OCI-LY1 (cell line): Measurements from ENCODE around the gene FAM32A.

Source experiments
- H2AFZ ChIP-seq: fragments of 200-600 bp; sonication (generic), shearing (Covaris generic); 2 replicates; pipeline ENCODE4 v1.6.0; 2014; ENCODE audit warnings: antibody characterized with exemption, mild to moderate bottlenecking, low read length
- H3F3A ChIP-seq: fragments of 200-600 bp; sonication (generic), shearing (Covaris generic); 2 replicates; pipeline ENCODE4 v1.6.0; 2014; ENCODE audit warnings: mild to moderate bottlenecking, antibody characterized with exemption, low read length, moderate library complexity; ENCODE audit not compliant: insufficient read depth
- H3K27ac ChIP-seq: fragments of 200-600 bp; sonication (generic); 2 replicates; pipeline ENCODE4 v1.5.1; 2014; ENCODE audit warnings: low read length, mixed run types, mild to moderate bottlenecking, low read depth; ENCODE audit not compliant: poor library complexity, severe bottlenecking
- H3K27me3 ChIP-seq: fragments of 200-600 bp; sonication (generic); 2 replicates; pipeline ENCODE4 v1.6.0; 2014; ENCODE audit warnings: antibody characterized with exemption, mild to moderate bottlenecking, low read length, moderate library complexity; ENCODE audit not compliant: insufficient read depth
- H3K36me3 ChIP-seq: fragments of 200-600 bp; sonication (generic); 2 replicates; pipeline ENCODE4 v1.6.1; 2014; ENCODE audit warnings: mild to moderate bottlenecking, antibody characterized with exemption, low read length, moderate library complexity, mixed read lengths; ENCODE audit not compliant: insufficient read depth
- H3K4me1 ChIP-seq: fragments of 200-600 bp; sonication (generic); 2 replicates; pipeline ENCODE4 v1.5.1; 2014; ENCODE audit warnings: mild to moderate bottlenecking, low read length, moderate library complexity; ENCODE audit not compliant: insufficient read depth, severe bottlenecking
- H3K4me2 ChIP-seq: fragments of 200-600 bp; sonication (generic), shearing (Covaris generic); 2 replicates; pipeline ENCODE4 v1.6.1; 2014; ENCODE audit warnings: low read length
- H3K4me3 ChIP-seq: fragments of 200-600 bp; sonication (generic); 2 replicates; pipeline ENCODE4 v1.5.1; 2014; ENCODE audit warnings: low read length, low read depth, mild to moderate bottlenecking, mixed read lengths; ENCODE audit not compliant: poor library complexity, severe bottlenecking
- H3K79me2 ChIP-seq: fragments of 200-600 bp; shearing (Covaris generic); 2 replicates; pipeline ENCODE4 v1.6.1; 2016; ENCODE audit warnings: mixed run types, low read length, mixed read lengths; ENCODE audit not compliant: insufficient read depth
- H3K9ac ChIP-seq: fragments of 200-600 bp; sonication (generic), shearing (Covaris generic); 2 replicates; pipeline ENCODE4 v1.6.1; 2014; ENCODE audit warnings: mild to moderate bottlenecking, low read length, mixed read lengths
- H3K9me2 ChIP-seq: fragments of 200-600 bp; sonication (generic), shearing (Covaris generic); 2 replicates; pipeline ENCODE4 v1.6.1; 2014; ENCODE audit warnings: low read depth, mild to moderate bottlenecking, low read length, mixed read lengths
- H3K9me3 ChIP-seq: fragments of 200-600 bp; shearing (Covaris generic); 2 replicates; pipeline ENCODE4 v1.6.1; 2014; ENCODE audit warnings: low read length, mixed read lengths
- H4K20me1 ChIP-seq: fragments of 200-600 bp; sonication (generic), shearing (Covaris generic); 2 replicates; pipeline ENCODE4 v1.6.0; 2016; ENCODE audit warnings: mild to moderate bottlenecking, low read length; ENCODE audit not compliant: insufficient read depth
- EZH2 ChIP-seq: fragments of 200-600 bp; sonication (generic), shearing (Covaris generic); IDR thresholded peaks from 2 replicates; pipeline ENCODE4 v1.8.0; 2017; ENCODE audit warnings: borderline replicate concordance, mixed run types, mild to moderate bottlenecking, antibody characterized with exemption, low read length, moderate library complexity, mixed read lengths
- TF ChIP-seq, protein P1 (sequence below): fragments of 200-600 bp; sonication (generic), shearing (Covaris generic); IDR thresholded peaks from 2 replicates; pipeline ENCODE4 v1.5.1; 2017; ENCODE audit warnings: mild to moderate bottlenecking, antibody characterized with exemption, low read length, moderate library complexity, mixed read lengths

Gene FAM32A

DNA sequence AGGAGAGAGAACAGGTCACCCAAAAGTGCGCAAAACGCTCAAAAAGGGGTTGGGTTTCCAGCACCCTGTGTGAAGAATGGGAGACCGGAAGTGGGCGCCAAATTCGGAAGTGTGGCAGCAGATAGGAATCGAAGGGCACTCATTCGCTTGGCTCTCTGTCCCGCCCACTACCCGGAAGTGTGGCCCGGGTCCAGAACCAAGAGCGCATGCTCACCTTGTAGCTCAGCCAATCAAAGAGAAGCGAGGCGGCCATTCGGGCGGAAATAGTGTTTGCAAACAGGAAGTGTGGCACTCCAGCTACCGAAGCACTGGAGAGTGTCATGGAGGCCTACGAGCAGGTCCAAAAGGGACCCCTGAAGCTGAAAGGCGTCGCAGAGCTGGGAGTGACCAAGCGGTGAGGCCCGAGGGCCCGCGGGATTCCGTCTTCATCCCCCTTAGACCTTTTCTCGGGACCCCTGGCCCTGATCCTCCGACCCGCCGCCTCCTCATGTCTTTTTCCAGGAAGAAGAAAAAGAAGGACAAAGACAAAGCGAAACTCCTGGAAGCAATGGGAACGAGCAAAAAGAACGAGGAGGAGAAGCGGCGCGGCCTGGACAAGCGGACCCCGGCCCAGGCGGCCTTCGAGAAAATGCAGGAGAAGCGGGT lies at the start of gene FAM32A:
TSS of gene FAM32A (plus strand) at position 288 of the 645 bp plus-strand sequence. CDS start at position 321, 33 bp downstream.
- TF ChIP-seq, protein P1, sequence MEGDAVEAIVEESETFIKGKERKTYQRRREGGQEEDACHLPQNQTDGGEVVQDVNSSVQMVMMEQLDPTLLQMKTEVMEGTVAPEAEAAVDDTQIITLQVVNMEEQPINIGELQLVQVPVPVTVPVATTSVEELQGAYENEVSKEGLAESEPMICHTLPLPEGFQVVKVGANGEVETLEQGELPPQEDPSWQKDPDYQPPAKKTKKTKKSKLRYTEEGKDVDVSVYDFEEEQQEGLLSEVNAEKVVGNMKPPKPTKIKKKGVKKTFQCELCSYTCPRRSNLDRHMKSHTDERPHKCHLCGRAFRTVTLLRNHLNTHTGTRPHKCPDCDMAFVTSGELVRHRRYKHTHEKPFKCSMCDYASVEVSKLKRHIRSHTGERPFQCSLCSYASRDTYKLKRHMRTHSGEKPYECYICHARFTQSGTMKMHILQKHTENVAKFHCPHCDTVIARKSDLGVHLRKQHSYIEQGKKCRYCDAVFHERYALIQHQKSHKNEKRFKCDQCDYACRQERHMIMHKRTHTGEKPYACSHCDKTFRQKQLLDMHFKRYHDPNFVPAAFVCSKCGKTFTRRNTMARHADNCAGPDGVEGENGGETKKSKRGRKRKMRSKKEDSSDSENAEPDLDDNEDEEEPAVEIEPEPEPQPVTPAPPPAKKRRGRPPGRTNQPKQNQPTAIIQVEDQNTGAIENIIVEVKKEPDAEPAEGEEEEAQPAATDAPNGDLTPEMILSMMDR: no peak
- TF ChIP-seq EZH2: no peak
- Histone ChIP-seq H3K36me3 (peaks cover 28% of the 10 kb centered on the region), H3K79me2 (no peaks in the 10 kb centered on the region), H3K4me1 (peaks cover 29% of the 10 kb centered on the region), H3K4me3 (peak within 1 kb of the TSS; percentile 86), H2AFZ (peak within 1 kb of the TSS; percentile 34; the same call in 1 of the 2 replicates), H3K27ac (peak within 1 kb of the TSS; percentile 30), H3F3A (no peaks in the 10 kb centered on the region; the same call in 1 of the 2 replicates), H3K27me3 (no peaks in the 10 kb centered on the region), H4K20me1 (no peaks in the 10 kb centered on the region), H3K9me3 (no peaks in the 10 kb centered on the region), H3K9ac (peak within 1 kb of the TSS; percentile 87), H3K9me2 (no peaks in the 10 kb centered on the region), H3K4me2 (peak within 1 kb of the TSS; percentile 85)

DNA sequence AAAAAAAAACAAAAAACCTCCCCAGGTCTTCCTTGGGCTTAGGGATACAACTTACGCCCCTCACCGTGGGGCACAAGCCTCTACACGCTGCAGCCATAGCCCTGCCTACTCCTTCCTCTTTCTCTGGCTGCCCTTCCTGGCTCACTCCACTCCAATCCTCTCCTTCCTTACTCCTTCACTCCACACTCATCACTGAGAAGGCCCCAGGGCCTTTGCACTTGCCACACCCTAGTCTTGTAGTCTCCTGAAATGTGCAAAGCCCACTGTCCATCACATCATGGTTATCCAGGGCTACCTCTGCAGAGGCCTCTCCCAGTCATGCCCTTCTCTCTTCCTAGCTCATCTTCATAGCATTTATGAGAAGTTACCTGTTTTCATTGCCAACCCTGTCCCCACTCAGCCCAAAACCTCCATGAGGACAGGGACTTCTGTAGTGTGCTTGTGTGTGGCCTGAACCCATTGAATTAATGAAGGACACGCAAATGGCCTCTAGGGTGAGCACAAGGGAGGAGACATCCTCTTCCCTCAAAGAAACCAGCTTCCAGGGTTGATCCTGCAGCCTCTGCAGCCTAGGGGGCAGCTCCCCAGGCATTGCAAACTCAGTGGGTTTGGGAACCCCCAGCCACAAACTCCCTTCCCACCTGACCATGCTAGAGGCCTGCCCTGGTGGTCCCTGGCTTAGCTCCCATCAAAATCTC lies 49.6 kb upstream of the FAM32A start:
- H3K9me2 ChIP-seq: no peaks in the 10 kb centered on the region
- H3K9ac ChIP-seq: no peak overlapping the region
- no peaks in the 10 kb centered on the region for H3K9me3 ChIP-seq
- H2AFZ ChIP-seq: no peak overlapping the region
- H3K36me3 ChIP-seq: peaks cover 42% of the 10 kb centered on the region
- no peaks in the 10 kb centered on the region for H4K20me1 ChIP-seq
- peaks cover 16% of the 10 kb centered on the region for H3K4me1 ChIP-seq
- H3K4me2 ChIP-seq: no peak overlapping the region
- no peak overlapping the region for H3K4me3 ChIP-seq
- H3F3A ChIP-seq: no peaks in the 10 kb centered on the region
- H3K27ac ChIP-seq: no peak overlapping the region
- no peaks in the 10 kb centered on the region for H3K79me2 ChIP-seq
- H3K27me3 ChIP-seq: no peaks in the 10 kb centered on the region
- TF ChIP-seq EZH2: no peak
- TF ChIP-seq, protein P1: no peak

DNA sequence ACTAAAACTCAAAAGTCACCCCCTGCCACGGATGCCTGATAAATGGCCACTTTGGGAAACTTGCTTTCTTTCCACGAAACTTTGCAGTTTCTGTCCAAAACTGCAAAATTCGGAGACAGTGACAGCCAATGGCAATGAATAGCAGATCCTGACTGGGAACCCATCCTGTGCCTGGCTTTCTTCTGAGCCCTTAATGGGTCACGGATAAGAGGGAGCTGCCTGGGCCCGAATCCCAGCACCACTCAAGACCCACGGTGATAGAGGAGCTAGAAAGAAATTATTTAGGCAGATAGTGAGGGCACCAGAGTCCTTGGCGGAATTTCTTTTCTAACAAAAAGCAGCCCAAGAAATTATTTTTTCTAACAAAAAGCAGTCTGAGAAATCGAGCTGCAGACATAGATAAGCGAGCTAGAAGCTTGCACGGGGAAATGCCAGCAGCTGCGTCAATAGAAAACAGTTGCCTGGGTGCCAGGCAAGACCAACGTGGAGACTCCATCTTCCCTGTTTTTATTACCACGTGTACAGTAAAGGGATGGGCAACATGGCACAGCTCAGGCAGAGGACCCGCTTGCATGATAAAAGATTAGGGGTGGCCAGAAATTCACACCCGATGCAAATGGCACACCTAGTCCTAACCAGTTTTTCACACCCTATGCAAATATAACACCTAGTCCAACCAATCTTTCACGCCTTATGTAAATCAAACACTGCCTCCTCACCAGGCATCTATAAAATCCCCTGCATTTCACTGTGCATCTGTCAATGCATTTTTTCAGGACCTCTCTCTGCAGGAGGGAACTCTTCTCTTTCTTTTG lies 48.8 kb upstream of the FAM32A start:
- Histone ChIP-seq H3K27me3 (no peaks in the 10 kb centered on the region), H3K9me3 (no peaks in the 10 kb centered on the region), H4K20me1 (no peaks in the 10 kb centered on the region), H3K9ac (no peak overlapping the region), H3K36me3 (peaks cover 34% of the 10 kb centered on the region), H2AFZ (no peak overlapping the region), H3K27ac (peak overlapping the region; percentile 32), H3K4me1 (peaks cover 24% of the 10 kb centered on the region), H3K79me2 (no peaks in the 10 kb centered on the region), H3F3A (no peaks in the 10 kb centered on the region), H3K4me2 (no peak overlapping the region), H3K9me2 (no peaks in the 10 kb centered on the region), H3K4me3 (no peak overlapping the region)
- TF ChIP-seq EZH2: no peak
- TF ChIP-seq, protein P1: no peak
